ENCODE measurements around the gene CD6. TPM values are rescaled to one million over a fixed set of nuclear protein-coding genes. Genes with fewer than 3 reads are reported as not detected.
"Not testable (repeated sequence)": the region's sequence is repeated elsewhere in the genome, so short reads cannot be mapped to it uniquely, and the experiment has no call there.

Gene CD6
- total RNA-seq, 6 experiments from 2014 or later = 0.29 to 2.4 (median 0.52) TPM

DNA sequence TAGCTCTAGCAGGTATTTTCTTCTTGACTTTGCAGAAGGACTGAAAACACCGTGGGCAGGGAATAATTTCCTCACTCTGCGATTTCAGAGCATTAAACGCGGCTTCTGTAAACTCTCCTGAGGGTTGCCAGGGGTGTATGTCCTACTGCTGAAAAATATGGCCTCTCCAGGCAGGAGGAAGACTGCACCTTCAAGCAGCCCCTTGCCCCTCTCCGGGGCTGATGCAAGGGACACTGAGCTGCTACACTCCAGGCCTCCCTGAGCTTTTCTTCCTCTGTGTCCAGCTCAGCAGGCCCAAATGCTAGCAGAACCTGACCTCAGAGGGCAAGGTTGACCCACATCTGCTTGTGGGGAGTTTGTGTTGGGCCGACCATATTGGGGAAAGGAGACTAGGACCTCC, 2.2 kb downstream of the CD6 start:
- Histone ChIP-seq H3K4me3 (no peak overlapping the region), H3K36me3 (no peaks in the 10 kb centered on the region), H3K27me3 (no peaks in the 10 kb centered on the region), H3K4me1 (no peaks in the 10 kb centered on the region), H3K9me3 (no peaks in the 10 kb centered on the region), H3K27ac (no peak overlapping the region)
- DNase-seq (no peak), ATAC-seq (no peak)
- 46% methylated on average over 3 of the region's 6 CpGs for WGBS (ENCODE audit: insufficient coverage, low coverage, low lambda C conversion rate, missing lambda C conversion rate)
- intact Hi-C loops (cut with DNase I) = no loop called here
- TF ChIP-seq, protein P1, sequence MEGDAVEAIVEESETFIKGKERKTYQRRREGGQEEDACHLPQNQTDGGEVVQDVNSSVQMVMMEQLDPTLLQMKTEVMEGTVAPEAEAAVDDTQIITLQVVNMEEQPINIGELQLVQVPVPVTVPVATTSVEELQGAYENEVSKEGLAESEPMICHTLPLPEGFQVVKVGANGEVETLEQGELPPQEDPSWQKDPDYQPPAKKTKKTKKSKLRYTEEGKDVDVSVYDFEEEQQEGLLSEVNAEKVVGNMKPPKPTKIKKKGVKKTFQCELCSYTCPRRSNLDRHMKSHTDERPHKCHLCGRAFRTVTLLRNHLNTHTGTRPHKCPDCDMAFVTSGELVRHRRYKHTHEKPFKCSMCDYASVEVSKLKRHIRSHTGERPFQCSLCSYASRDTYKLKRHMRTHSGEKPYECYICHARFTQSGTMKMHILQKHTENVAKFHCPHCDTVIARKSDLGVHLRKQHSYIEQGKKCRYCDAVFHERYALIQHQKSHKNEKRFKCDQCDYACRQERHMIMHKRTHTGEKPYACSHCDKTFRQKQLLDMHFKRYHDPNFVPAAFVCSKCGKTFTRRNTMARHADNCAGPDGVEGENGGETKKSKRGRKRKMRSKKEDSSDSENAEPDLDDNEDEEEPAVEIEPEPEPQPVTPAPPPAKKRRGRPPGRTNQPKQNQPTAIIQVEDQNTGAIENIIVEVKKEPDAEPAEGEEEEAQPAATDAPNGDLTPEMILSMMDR (IDR thresholded peaks at IDR 0.05) = no peak
- TF ChIP-seq POLR2A (IDR thresholded peaks at IDR 0.05) = no peak

DNA sequence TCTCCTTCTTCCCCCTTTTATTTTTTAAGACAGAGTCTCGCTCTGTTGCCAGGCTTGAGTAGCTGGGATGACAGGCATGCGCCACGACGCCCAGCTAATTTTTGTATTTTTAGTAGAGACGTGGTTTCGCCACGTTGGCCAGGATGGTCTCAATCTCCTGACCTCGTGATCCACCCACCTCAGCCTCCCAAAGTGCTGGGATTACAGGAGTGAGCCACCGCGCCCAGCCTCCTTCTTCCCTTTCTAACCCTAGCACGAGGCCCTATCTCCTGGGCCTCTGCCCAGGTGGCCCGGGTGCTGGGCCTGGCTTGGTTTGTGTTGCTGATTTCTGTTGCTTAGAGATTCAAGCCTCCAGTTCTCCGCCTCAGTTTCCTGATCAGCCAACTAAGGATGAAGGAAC, 2.8 kb downstream of the CD6 start:
- DNase-seq; H3K4me3 ChIP-seq; H3K4me1 ChIP-seq; intact Hi-C loops (cut with DNase I); H3K27ac ChIP-seq; H3K9me3 ChIP-seq; H3K36me3 ChIP-seq; H3K27me3 ChIP-seq; ATAC-seq: not testable (repeated sequence)
- WGBS (ENCODE audit: insufficient coverage, low coverage, low lambda C conversion rate, missing lambda C conversion rate) = 62% methylated on average over 13 of the region's 13 CpGs

DNA sequence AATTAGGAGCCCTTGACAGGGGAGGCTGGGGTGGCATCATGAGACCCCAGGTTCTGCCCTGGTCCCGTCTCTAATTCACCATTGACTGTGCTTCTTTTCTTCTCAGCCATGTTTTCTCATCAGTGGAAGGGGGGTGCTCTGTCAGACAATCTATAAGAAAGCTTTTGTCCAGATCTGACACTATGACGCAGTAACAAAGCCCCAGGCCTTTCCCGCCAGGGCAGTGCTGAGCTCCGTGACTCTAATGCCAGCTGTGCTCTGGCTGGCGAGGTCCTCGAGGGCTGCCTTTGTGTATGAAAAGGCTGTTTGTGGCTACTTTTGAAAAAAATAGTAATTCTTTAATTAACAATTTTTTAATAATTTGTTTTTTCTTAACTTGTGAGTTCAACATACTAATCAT, 3.2 kb downstream of the CD6 start:
- no peaks in the 10 kb centered on the region for H3K27me3 ChIP-seq
- 77% methylated on average over 6 of the region's 6 CpGs for WGBS (ENCODE audit: insufficient coverage, low coverage, low lambda C conversion rate, missing lambda C conversion rate)
- no peaks in the 10 kb centered on the region for H3K4me1 ChIP-seq
- DNase-seq (no peak), ATAC-seq (no peak)
- H3K9me3 ChIP-seq = no peaks in the 10 kb centered on the region
- intact Hi-C loops (cut with DNase I) = no loop called here
- no peak overlapping the region for H3K4me3 ChIP-seq
- TF ChIP-seq, protein P1 (IDR thresholded peaks at IDR 0.05) = no peak
- TF ChIP-seq POLR2A (IDR thresholded peaks at IDR 0.05) = no peak
- no peaks in the 10 kb centered on the region for H3K36me3 ChIP-seq
- no peak overlapping the region for H3K27ac ChIP-seq

DNA sequence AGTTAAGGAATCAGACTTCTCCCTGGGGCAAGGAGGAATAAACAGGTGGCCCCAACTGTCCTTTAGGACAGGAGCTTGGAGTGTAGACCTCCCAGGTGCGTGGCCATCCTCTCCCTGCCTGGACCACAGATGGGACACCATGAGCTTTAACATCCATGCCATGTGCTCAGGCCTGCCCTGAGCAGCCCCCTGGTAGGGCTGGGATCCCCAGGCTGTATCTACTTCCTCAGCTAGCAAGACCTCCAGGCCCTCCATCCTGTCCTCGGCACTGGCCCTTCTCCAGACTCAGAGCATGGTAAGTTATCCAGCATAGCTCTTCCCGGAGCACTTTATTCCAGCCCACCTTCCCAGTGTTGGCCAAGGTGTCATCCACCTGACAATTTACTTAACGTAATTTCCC, 5.7 kb downstream of the CD6 start:
- ATAC-seq = no peak
- 71% methylated on average over 3 of the region's 4 CpGs for WGBS (ENCODE audit: insufficient coverage, low coverage, low lambda C conversion rate, missing lambda C conversion rate)
- TF ChIP-seq, protein P1 (IDR thresholded peaks at IDR 0.05) = no peak
- no peak for TF ChIP-seq POLR2A (IDR thresholded peaks at IDR 0.05)
- H3K9me3 ChIP-seq = no peaks in the 10 kb centered on the region
- no peaks in the 10 kb centered on the region for H3K4me1 ChIP-seq
- no peaks in the 10 kb centered on the region for H3K27me3 ChIP-seq
- intact Hi-C loops (cut with DNase I) = no loop called here
- no peak overlapping the region for H3K27ac ChIP-seq
- no peaks in the 10 kb centered on the region for H3K36me3 ChIP-seq
- no peak for DNase-seq
- no peak overlapping the region for H3K4me3 ChIP-seq

DNA sequence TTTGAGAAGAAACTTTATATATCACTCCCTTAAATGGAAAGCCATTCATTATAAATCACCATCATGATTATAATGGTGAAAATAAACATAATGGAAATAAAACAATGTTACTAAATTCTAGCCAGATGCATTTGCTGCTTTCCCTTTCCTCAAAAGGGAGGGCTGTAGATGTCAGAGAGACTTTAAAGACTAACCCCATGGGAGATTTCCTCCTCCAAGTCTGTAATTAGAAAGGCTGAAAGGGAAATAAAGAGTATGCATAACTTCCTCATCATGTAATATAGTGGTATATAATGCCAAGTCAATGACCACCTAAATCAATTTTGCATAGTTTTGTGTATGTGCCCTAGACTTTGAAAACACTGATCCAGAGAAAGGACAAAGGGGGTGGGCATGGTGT, 6.4 kb downstream of the CD6 start:
- Histone ChIP-seq H3K36me3 (no peaks in the 10 kb centered on the region), H3K27me3 (no peaks in the 10 kb centered on the region), H3K9me3 (no peaks in the 10 kb centered on the region), H3K4me3 (no peak overlapping the region), H3K27ac (no peak overlapping the region), H3K4me1 (no peaks in the 10 kb centered on the region)
- intact Hi-C loops (cut with DNase I) = no loop called here
- TF ChIP-seq POLR2A (IDR thresholded peaks at IDR 0.05) = no peak
- TF ChIP-seq, protein P1 (IDR thresholded peaks at IDR 0.05) = no peak
- no peak for ATAC-seq
- DNase-seq = no peak

All from right lobe of liver (tissue), 6 donors.